Keratinocyte (primary cell): ENCODE measurements around the gene CCDC157.

ENCODE experiments used
- CTCF ChIP-seq, 3 experiments: IDR thresholded peaks in 1 of 3; conservative IDR thresholded peaks in 1 of 3; optimal IDR thresholded peaks in 1 of 3; 2 replicates in 2 of 3; 3 replicates in 1 of 3; pipeline versions ENCODE3 to v1.5.1; 2011; ENCODE audit warnings: low read length in 3 of 3, mild to moderate bottlenecking in 3 of 3, moderate library complexity in 2 of 3, control low read depth in 1 of 3, inconsistent platforms in 1 of 3; ENCODE audit not compliant: insufficient read depth in 2 of 3; ENCODE audit errors: extremely low read depth in 1 of 3
- EZH2 ChIP-seq: IDR thresholded peaks from one replicate; pipeline ENCODE4 v1.6.1; 2012; ENCODE audit warnings: inconsistent platforms, mild to moderate bottlenecking, low read length, moderate library complexity

GRCh38 chr22:30324014-30324730 is 32.6 kb upstream of the CCDC157 start:
- TF ChIP-seq CTCF (optimal IDR thresholded peaks at IDR 0.05 in 1 of 3, IDR thresholded peaks at IDR 0.05 in 1 of 3, conservative IDR thresholded peaks at IDR 0.05 in 1 of 3; ENCODE audit: extremely low read depth in 1 of 3, insufficient read depth in 2 of 3, low read length in 3 of 3) = no peak
- TF ChIP-seq EZH2 = no peak
